GM12878 (cell line): ENCODE data around the gene APOC1. TPM values are rescaled to one million over a fixed set of nuclear protein-coding genes. Genes with fewer than 3 reads are reported as not detected.

Experiments used
- BMI1 ChIP-seq: fragments of 450-650 bp; IDR thresholded peaks from 2 replicates; pipeline ENCODE4 v1.6.1; 2016; ENCODE audit warnings: mild to moderate bottlenecking, moderate library complexity, borderline replicate concordance
- CBX3 ChIP-seq: fragments of 200-600 bp; sonication (generic); IDR thresholded peaks from 2 replicates; pipeline ENCODE4 v1.6.1; 2016; ENCODE audit warnings: low read depth, borderline replicate concordance
- CREB1 ChIP-seq: IDR thresholded peaks from 2 replicates; pipeline ENCODE4 v1.6.1; 2012; ENCODE audit warnings: low read depth, mild to moderate bottlenecking, inconsistent platforms
- ETV6 ChIP-seq, 2 experiments: fragments of 450-650 bp in 1 of 2; IDR thresholded peaks in 1 of 2; conservative IDR thresholded peaks in 1 of 2; 2 replicates each; pipeline ENCODE4 v1.6.1; 2014; ENCODE audit warnings: antibody characterized with exemption in 1 of 2, borderline replicate concordance in 1 of 2, low read depth in 1 of 2, mild to moderate bottlenecking in 1 of 2, moderate library complexity in 1 of 2
- MXI1 ChIP-seq: fragments of 150-350 bp; IDR thresholded peaks from 2 replicates; pipeline ENCODE4 v1.6.1; 2011; ENCODE audit warnings: low read depth, mild to moderate bottlenecking, inconsistent platforms, low read length, improper control_type of control experiment
- NFYB ChIP-seq: IDR thresholded peaks from 2 replicates; pipeline ENCODE4 v1.6.1; 2011; ENCODE audit warnings: low read depth, mild to moderate bottlenecking, low read length, improper control_type of control experiment, moderate library complexity; ENCODE audit not compliant: insufficient read depth
- NR2C1 ChIP-seq: fragments of 450-650 bp; IDR thresholded peaks from 2 replicates; pipeline ENCODE4 v1.6.1; 2017; ENCODE audit warnings: antibody characterized with exemption, mild to moderate bottlenecking, moderate library complexity
- NRF1 ChIP-seq: conservative IDR thresholded peaks from 2 replicates; pipeline ENCODE4 v1.6.1; 2011; ENCODE audit warnings: mild to moderate bottlenecking, low read depth, low read length, improper control_type of control experiment
- PML ChIP-seq: IDR thresholded peaks from 2 replicates; pipeline ENCODE4 v1.6.1; 2012; ENCODE audit warnings: low read length, inconsistent platforms
- RAD51 ChIP-seq: fragments of 450-650 bp; IDR thresholded peaks from 2 replicates; pipeline ENCODE4 v1.6.1; 2016; ENCODE audit warnings: moderate library complexity, mild to moderate bottlenecking, inconsistent platforms
- RUNX3 ChIP-seq: IDR thresholded peaks from 2 replicates; pipeline ENCODE4 v1.6.1; 2012; ENCODE audit warnings: low read length, inconsistent platforms
- YY1 ChIP-seq: IDR thresholded peaks from 2 replicates; pipeline ENCODE4 v1.6.1; 2011; ENCODE audit warnings: low read depth, mild to moderate bottlenecking, low read length
- polyA plus RNA-seq, 11 experiments: library from polyadenylated mRNA; depleted of rRNA in 4 of 11; unstranded in 6 of 11; stranded (reverse) in 5 of 11; fragments of >200 nt; fragmentation: Nextera tagmentation in 4 of 11; fragmentation: Illumina TruSeq in 1 of 11; extraction: Ambion mirVana in 4 of 11; extraction: Trizol in 1 of 11; gene quantifications; 1 replicate in 1 of 11; 2 replicates in 10 of 11; pipeline versions ENCODE4 v1.2.1 to v1.2.3, GENCODE V29; 2011 to 2016; ENCODE audit warnings: inconsistent platforms in 2 of 11, missing spikeins in 2 of 11, low read depth in 1 of 11
- total RNA-seq, 4 experiments: library from RNA; depleted of rRNA in 3 of 4; stranded (reverse); fragments of >200 nt in 3 of 4; fragmentation: Illumina TruSeq in 1 of 4; extraction: Trizol in 1 of 4; gene quantifications; 2 replicates each; pipeline versions ENCODE4 v1.2.1 to v1.2.3, GENCODE V29; 2013 to 2021
- TF ChIP-seq, protein P1 (sequence below): fragments of 450-650 bp; IDR thresholded peaks from 2 replicates; pipeline ENCODE4 v1.6.1; 2017; ENCODE audit warnings: mild to moderate bottlenecking, moderate library complexity
- TF ChIP-seq, protein P2 (sequence below): fragments of 450-650 bp; IDR thresholded peaks from 2 replicates; pipeline ENCODE4 v1.6.1; 2016; ENCODE audit warnings: mild to moderate bottlenecking
- TF ChIP-seq, protein P3 (sequence below): IDR thresholded peaks from 2 replicates; pipeline ENCODE4 v1.6.1; 2011; ENCODE audit warnings: low read depth, low read length, improper control_type of control experiment, borderline replicate concordance
- TF ChIP-seq, protein P4 (sequence below): fragments of 450-650 bp; IDR thresholded peaks from 2 replicates; pipeline ENCODE4 v1.6.1; 2017; ENCODE audit warnings: mild to moderate bottlenecking, moderate library complexity
- TF ChIP-seq, protein P5 (sequence below): fragments of 450-650 bp; IDR thresholded peaks from 2 replicates; pipeline ENCODE4 v1.6.1; 2016; ENCODE audit warnings: mild to moderate bottlenecking

The APOC1 gene
- total and polyA plus RNA-seq, 10 of the 15 experiments (the other 5 are each of a cell fraction or from before 2014, with no cell fraction given) = 0.73 to 4.0 (median 2.6) TPM

DNA sequence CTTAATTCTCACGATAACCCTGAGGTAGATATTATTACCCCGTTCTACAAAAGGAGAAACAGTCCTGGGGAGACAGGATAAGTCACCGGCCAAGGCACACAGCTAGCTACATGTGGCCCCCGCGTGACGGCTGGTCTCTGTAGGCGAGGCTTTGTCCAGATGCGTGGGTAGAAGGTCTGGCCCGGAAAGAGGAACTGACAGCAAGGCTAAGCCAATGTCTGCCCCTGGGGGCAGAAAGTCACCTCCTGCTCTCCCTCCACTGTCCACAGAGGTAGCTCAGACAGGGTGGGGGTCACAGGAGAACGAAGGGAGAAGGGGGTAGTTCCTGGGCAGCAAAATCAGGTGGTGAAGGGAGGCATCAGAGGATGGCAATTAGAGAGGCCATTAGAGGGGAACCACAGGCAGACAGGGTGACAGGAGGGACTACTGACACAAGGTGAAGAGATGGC is 29.4 kb downstream of the APOC1 start (continued):
- TF ChIP-seq, protein P1, sequence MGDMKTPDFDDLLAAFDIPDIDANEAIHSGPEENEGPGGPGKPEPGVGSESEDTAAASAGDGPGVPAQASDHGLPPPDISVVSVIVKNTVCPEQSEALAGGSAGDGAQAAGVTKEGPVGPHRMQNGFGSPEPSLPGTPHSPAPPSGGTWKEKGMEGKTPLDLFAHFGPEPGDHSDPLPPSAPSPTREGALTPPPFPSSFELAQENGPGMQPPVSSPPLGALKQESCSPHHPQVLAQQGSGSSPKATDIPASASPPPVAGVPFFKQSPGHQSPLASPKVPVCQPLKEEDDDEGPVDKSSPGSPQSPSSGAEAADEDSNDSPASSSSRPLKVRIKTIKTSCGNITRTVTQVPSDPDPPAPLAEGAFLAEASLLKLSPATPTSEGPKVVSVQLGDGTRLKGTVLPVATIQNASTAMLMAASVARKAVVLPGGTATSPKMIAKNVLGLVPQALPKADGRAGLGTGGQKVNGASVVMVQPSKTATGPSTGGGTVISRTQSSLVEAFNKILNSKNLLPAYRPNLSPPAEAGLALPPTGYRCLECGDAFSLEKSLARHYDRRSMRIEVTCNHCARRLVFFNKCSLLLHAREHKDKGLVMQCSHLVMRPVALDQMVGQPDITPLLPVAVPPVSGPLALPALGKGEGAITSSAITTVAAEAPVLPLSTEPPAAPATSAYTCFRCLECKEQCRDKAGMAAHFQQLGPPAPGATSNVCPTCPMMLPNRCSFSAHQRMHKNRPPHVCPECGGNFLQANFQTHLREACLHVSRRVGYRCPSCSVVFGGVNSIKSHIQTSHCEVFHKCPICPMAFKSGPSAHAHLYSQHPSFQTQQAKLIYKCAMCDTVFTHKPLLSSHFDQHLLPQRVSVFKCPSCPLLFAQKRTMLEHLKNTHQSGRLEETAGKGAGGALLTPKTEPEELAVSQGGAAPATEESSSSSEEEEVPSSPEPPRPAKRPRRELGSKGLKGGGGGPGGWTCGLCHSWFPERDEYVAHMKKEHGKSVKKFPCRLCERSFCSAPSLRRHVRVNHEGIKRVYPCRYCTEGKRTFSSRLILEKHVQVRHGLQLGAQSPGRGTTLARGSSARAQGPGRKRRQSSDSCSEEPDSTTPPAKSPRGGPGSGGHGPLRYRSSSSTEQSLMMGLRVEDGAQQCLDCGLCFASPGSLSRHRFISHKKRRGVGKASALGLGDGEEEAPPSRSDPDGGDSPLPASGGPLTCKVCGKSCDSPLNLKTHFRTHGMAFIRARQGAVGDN = peak; percentile 76
- TF ChIP-seq ETV6 (conservative IDR thresholded peaks at IDR 0.05 in 1 of 2, IDR thresholded peaks at IDR 0.05 in 1 of 2; ENCODE audit: borderline replicate concordance in 1 of 2, low read depth in 1 of 2) (no peak), NR2C1 (no peak), CREB1 (no peak), NFYB (0 out of 2 replicates have a peak, but pooled peaks have one; percentile 42), RAD51 (peak; percentile 43; the same call in 1 of the 2 replicates), MXI1 (peak; percentile 74), NRF1 (no peak), RUNX3 (no peak; the same call in 1 of the 2 replicates), PML (no peak), CBX3 (no peak), BMI1 (no peak), YY1 (peak; percentile 37; the same call in 1 of the 2 replicates)
- TF ChIP-seq, protein P2, sequence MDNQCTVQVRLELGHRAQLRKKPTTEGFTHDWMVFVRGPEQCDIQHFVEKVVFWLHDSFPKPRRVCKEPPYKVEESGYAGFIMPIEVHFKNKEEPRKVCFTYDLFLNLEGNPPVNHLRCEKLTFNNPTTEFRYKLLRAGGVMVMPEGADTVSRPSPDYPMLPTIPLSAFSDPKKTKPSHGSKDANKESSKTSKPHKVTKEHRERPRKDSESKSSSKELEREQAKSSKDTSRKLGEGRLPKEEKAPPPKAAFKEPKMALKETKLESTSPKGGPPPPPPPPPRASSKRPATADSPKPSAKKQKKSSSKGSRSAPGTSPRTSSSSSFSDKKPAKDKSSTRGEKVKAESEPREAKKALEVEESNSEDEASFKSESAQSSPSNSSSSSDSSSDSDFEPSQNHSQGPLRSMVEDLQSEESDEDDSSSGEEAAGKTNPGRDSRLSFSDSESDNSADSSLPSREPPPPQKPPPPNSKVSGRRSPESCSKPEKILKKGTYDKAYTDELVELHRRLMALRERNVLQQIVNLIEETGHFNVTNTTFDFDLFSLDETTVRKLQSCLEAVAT = no peak
- TF ChIP-seq, protein P3, sequence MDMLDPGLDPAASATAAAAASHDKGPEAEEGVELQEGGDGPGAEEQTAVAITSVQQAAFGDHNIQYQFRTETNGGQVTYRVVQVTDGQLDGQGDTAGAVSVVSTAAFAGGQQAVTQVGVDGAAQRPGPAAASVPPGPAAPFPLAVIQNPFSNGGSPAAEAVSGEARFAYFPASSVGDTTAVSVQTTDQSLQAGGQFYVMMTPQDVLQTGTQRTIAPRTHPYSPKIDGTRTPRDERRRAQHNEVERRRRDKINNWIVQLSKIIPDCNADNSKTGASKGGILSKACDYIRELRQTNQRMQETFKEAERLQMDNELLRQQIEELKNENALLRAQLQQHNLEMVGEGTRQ = no peak
- TF ChIP-seq, protein P4, sequence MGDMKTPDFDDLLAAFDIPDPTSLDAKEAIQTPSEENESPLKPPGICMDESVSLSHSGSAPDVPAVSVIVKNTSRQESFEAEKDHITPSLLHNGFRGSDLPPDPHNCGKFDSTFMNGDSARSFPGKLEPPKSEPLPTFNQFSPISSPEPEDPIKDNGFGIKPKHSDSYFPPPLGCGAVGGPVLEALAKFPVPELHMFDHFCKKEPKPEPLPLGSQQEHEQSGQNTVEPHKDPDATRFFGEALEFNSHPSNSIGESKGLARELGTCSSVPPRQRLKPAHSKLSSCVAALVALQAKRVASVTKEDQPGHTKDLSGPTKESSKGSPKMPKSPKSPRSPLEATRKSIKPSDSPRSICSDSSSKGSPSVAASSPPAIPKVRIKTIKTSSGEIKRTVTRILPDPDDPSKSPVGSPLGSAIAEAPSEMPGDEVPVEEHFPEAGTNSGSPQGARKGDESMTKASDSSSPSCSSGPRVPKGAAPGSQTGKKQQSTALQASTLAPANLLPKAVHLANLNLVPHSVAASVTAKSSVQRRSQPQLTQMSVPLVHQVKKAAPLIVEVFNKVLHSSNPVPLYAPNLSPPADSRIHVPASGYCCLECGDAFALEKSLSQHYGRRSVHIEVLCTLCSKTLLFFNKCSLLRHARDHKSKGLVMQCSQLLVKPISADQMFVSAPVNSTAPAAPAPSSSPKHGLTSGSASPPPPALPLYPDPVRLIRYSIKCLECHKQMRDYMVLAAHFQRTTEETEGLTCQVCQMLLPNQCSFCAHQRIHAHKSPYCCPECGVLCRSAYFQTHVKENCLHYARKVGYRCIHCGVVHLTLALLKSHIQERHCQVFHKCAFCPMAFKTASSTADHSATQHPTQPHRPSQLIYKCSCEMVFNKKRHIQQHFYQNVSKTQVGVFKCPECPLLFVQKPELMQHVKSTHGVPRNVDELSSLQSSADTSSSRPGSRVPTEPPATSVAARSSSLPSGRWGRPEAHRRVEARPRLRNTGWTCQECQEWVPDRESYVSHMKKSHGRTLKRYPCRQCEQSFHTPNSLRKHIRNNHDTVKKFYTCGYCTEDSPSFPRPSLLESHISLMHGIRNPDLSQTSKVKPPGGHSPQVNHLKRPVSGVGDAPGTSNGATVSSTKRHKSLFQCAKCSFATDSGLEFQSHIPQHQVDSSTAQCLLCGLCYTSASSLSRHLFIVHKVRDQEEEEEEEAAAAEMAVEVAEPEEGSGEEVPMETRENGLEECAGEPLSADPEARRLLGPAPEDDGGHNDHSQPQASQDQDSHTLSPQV = no peak
- TF ChIP-seq, protein P5, sequence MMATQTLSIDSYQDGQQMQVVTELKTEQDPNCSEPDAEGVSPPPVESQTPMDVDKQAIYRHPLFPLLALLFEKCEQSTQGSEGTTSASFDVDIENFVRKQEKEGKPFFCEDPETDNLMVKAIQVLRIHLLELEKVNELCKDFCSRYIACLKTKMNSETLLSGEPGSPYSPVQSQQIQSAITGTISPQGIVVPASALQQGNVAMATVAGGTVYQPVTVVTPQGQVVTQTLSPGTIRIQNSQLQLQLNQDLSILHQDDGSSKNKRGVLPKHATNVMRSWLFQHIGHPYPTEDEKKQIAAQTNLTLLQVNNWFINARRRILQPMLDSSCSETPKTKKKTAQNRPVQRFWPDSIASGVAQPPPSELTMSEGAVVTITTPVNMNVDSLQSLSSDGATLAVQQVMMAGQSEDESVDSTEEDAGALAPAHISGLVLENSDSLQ = peak; percentile 82
